Neural cell (in vitro differentiated cells): ENCODE results near the gene HDAC1. TPM values are rescaled to one million over a fixed set of nuclear protein-coding genes. Genes with fewer than 3 reads are reported as not detected.

Experiments
- H2AFZ ChIP-seq: fragments of 200-600, 300-800 bp; sonication (generic), shearing (Covaris generic); 2 replicates; pipeline ENCODE4 v1.6.0; 2014; ENCODE audit warnings: low read depth, mild to moderate bottlenecking, antibody characterized with exemption, low read length, moderate library complexity
- H3F3A ChIP-seq: fragments of 200-600 bp; shearing (Covaris generic); 2 replicates; pipeline ENCODE4 v1.6.1; 2016; ENCODE audit warnings: mild to moderate bottlenecking, moderate library complexity, mixed read lengths, antibody characterized with exemption, low read length; ENCODE audit not compliant: insufficient read depth, poor library complexity, severe bottlenecking
- H3K27ac ChIP-seq: fragments of 200-600, 300-800 bp; sonication (generic), shearing (Covaris generic); 2 replicates; pipeline ENCODE4 v1.5.1; 2014; ENCODE audit warnings: mild to moderate bottlenecking, low read length, moderate library complexity
- H3K27me3 ChIP-seq: fragments of 300-800, 200-600 bp; sonication (generic), shearing (Covaris generic); 2 replicates; pipeline ENCODE4 v1.6.0; 2014; ENCODE audit warnings: mild to moderate bottlenecking, low read depth, low read length, moderate library complexity; ENCODE audit not compliant: insufficient read depth
- H3K36me3 ChIP-seq: fragments of 300-800, 200-600 bp; sonication (generic), shearing (Covaris generic); 2 replicates; pipeline ENCODE4 v1.5.1; 2014; ENCODE audit warnings: mild to moderate bottlenecking, antibody characterized with exemption, low read length, moderate library complexity; ENCODE audit not compliant: insufficient read depth
- H3K4me2 ChIP-seq: fragments of 300-800, 200-600 bp; sonication (generic), shearing (Covaris generic); 2 replicates; pipeline ENCODE4 v1.6.0; 2014; ENCODE audit warnings: mild to moderate bottlenecking, low read length
- H3K4me3 ChIP-seq: fragments of 300-800, 200-600 bp; sonication (generic), shearing (Covaris generic); 2 replicates; pipeline ENCODE4 v1.5.1; 2014; ENCODE audit warnings: mild to moderate bottlenecking, low read length, moderate library complexity
- H3K79me2 ChIP-seq: fragments of 200-600 bp; shearing (Covaris generic); replicated peaks from 2 replicates; pipeline ENCODE4 v1.6.0; 2014; ENCODE audit warnings: mild to moderate bottlenecking, low read length, moderate library complexity; ENCODE audit not compliant: insufficient read depth
- H3K9ac ChIP-seq: fragments of 300-800, 200-600 bp; sonication (generic), shearing (Covaris generic); 2 replicates; pipeline ENCODE4 v1.6.1; 2016; ENCODE audit warnings: mild to moderate bottlenecking, low read length, mixed read lengths
- H3K9me2 ChIP-seq: fragments of 200-600 bp; shearing (Covaris generic); 2 replicates; pipeline ENCODE4 v1.6.1; 2016; ENCODE audit warnings: mild to moderate bottlenecking, low read length, mixed read lengths; ENCODE audit not compliant: insufficient read depth
- H3K9me3 ChIP-seq: fragments of 200-600, 300-800 bp; sonication (generic), shearing (Covaris generic); 2 replicates; pipeline ENCODE4 v1.6.1; 2016; ENCODE audit warnings: mild to moderate bottlenecking, mixed run types, low read length, moderate library complexity, mixed read lengths
- H4K20me1 ChIP-seq: fragments of 200-600 bp; shearing (Covaris generic); 2 replicates; pipeline ENCODE4 v1.6.1; 2016; ENCODE audit warnings: mild to moderate bottlenecking, mixed run types; ENCODE audit not compliant: insufficient read depth
- CTCF ChIP-seq: fragments of 450-650 bp; IDR thresholded peaks from 2 replicates; pipeline ENCODE4 v1.5.1; 2014; ENCODE audit warnings: antibody characterized with exemption, mild to moderate bottlenecking, moderate library complexity; ENCODE audit not compliant: poor library complexity, severe bottlenecking
- EP300 ChIP-seq: fragments of 450-650 bp; conservative IDR thresholded peaks from 2 replicates; pipeline ENCODE4 v1.6.1; 2014; ENCODE audit warnings: antibody characterized with exemption, mild to moderate bottlenecking, moderate library complexity; ENCODE audit not compliant: poor library complexity, severe bottlenecking
- EZH2 ChIP-seq: fragments of 200-600, 300-800 bp; shearing (Covaris generic), sonication (generic); IDR thresholded peaks from 2 replicates; pipeline ENCODE4 v1.6.1; 2014; ENCODE audit warnings: antibody characterized with exemption, low read length, borderline replicate concordance, mild to moderate bottlenecking; ENCODE audit not compliant: insufficient read depth, poor library complexity, severe bottlenecking
- MXI1 ChIP-seq: fragments of 450-650 bp; conservative IDR thresholded peaks from 2 replicates; pipeline ENCODE4 v1.6.1; 2014; ENCODE audit warnings: antibody characterized with exemption, mild to moderate bottlenecking; ENCODE audit not compliant: poor library complexity, severe bottlenecking
- POLR2AphosphoS5 ChIP-seq: IDR thresholded peaks from 2 replicates; pipeline ENCODE4 v1.6.1; 2012
- RAD21 ChIP-seq: fragments of 450-650 bp; conservative IDR thresholded peaks from 2 replicates; pipeline ENCODE4 v1.6.1; 2014; ENCODE audit warnings: antibody characterized with exemption, mild to moderate bottlenecking, moderate library complexity
- REST ChIP-seq: IDR thresholded peaks from 2 replicates; pipeline ENCODE4 v1.6.1; 2012; ENCODE audit warnings: borderline replicate concordance
- SMC3 ChIP-seq: fragments of 450-650 bp; conservative IDR thresholded peaks from 2 replicates; pipeline ENCODE4 v1.6.1; 2014; ENCODE audit warnings: antibody characterized with exemption, mild to moderate bottlenecking, moderate library complexity; ENCODE audit not compliant: poor library complexity
- TAF1 ChIP-seq: IDR thresholded peaks from 2 replicates; pipeline ENCODE4 v1.6.1; 2012; ENCODE audit warnings: low read depth
- polyA plus RNA-seq: library from polyadenylated mRNA; depleted of rRNA; stranded (reverse); fragments of >200 nt; gene quantifications from 2 replicates; pipeline ENCODE4 v1.2.3, GENCODE V29; 2014

The HDAC1 gene
- polyA plus RNA-seq, 1 donor from 2014 or later, result 60.8 TPM

GRCh38 chr1:32332290-32333079 lies 40.6 kb downstream of the HDAC1 start:
- H3K4me3 ChIP-seq, result peak overlapping the region; percentile 46
- H3K9me3 ChIP-seq, result no peaks in the 10 kb centered on the region
- H3K36me3 ChIP-seq, result peaks cover 6% of the 10 kb centered on the region
- H3K9ac ChIP-seq, result no peak overlapping the region
- H4K20me1 ChIP-seq, result peaks cover 22% of the 10 kb centered on the region
- H3F3A ChIP-seq, result no peaks in the 10 kb centered on the region
- TF ChIP-seq EZH2, result no peak
- TF ChIP-seq POLR2AphosphoS5, result peak; percentile 26
- TF ChIP-seq TAF1, result no peak
- H3K27ac ChIP-seq, result no peak overlapping the region
- H3K27me3 ChIP-seq, result no peaks in the 10 kb centered on the region
- H2AFZ ChIP-seq, result no peak overlapping the region
- no peaks in the 10 kb centered on the region for H3K9me2 ChIP-seq
- peaks cover 34% of the 10 kb centered on the region for H3K79me2 ChIP-seq
- no peak overlapping the region for H3K4me2 ChIP-seq

- Histone ChIP-seq H3K9me3 (no peaks in the 10 kb centered on the region), H3K4me2 (peak overlapping the region; percentile 99), H3K36me3 (peaks cover 6% of the 10 kb centered on the region), H3K4me3 (peak overlapping the region; percentile 100), H3K79me2 (peaks cover 34% of the 10 kb centered on the region), H3K9ac (peak overlapping the region; percentile 99), H3F3A (no peaks in the 10 kb centered on the region), H2AFZ (no peak overlapping the region), H4K20me1 (peaks cover 22% of the 10 kb centered on the region), H3K9me2 (no peaks in the 10 kb centered on the region), H3K27me3 (no peaks in the 10 kb centered on the region), H3K27ac (no peak overlapping the region)
- TF ChIP-seq TAF1 (no peak), EZH2 (no peak), MXI1 (no peak)
Observed at GRCh38 chr1:32333251-32333963, 41.5 kb downstream of the HDAC1 start.

GRCh38 chr1:32334274-32334861 lies 42.5 kb downstream of the HDAC1 start:
- peaks cover 22% of the 10 kb centered on the region for H4K20me1 ChIP-seq
- no peaks in the 10 kb centered on the region for H3K9me2 ChIP-seq
- peaks cover 6% of the 10 kb centered on the region for H3K36me3 ChIP-seq
- H3K4me3 ChIP-seq, result peak overlapping the region; percentile 100
- no peak for TF ChIP-seq EZH2
- no peak for TF ChIP-seq EP300
- no peak for TF ChIP-seq SMC3
- no peak for TF ChIP-seq REST
- TF ChIP-seq POLR2AphosphoS5, result no peak
- no peak for TF ChIP-seq CTCF
- TF ChIP-seq MXI1, result no peak
- TF ChIP-seq TAF1, result no peak
- no peak for TF ChIP-seq RAD21
- peaks cover 34% of the 10 kb centered on the region for H3K79me2 ChIP-seq
- H3K9ac ChIP-seq, result peak overlapping the region; percentile 99
- peak overlapping the region; percentile 87 for H3K27ac ChIP-seq
- H3K27me3 ChIP-seq, result no peaks in the 10 kb centered on the region
- H3F3A ChIP-seq, result no peaks in the 10 kb centered on the region
- peak overlapping the region; percentile 99 for H3K4me2 ChIP-seq
- no peaks in the 10 kb centered on the region for H3K9me3 ChIP-seq
- no peak overlapping the region for H2AFZ ChIP-seq
